PC-9 (cell line): ENCODE results near the gene FOXP1. TPM values are rescaled to one million over a fixed set of nuclear protein-coding genes. Genes with fewer than 3 reads are reported as not detected.

Source experiments
- BruUV-seq: library from RNA; stranded (reverse); fragments of 400-500 nt; replicated peaks from 2 replicates; lab custom pipeline; 2021; lab: Mats Ljungman, UMichigan
- CTCF ChIA-PET: fragments of 300-600 bp; sonication (Branson Sonifier 250); formaldehyde crosslinking; loops from one replicate; lab custom pipeline; 2022; ENCODE audit warnings: antibody characterized with exemption; lab: Charles Lee
- POLR2A ChIA-PET: fragments of 300-600 bp; sonication (Branson Sonifier 250); formaldehyde crosslinking; loops from one replicate; lab custom pipeline; 2022; ENCODE audit warnings: antibody characterized with exemption; ENCODE audit not compliant: unreplicated experiment; lab: Charles Lee
- DNase-seq, 2 experiments: peaks; one replicate each; pipeline versions ENCODE4 v3.0.0 to v3.0.0-alpha.2; 2015 to 2022; ENCODE audit warnings: mixed read lengths in 1 of 2
- H2AFZ ChIP-seq: fragments of 200-600 bp; sonication (generic); 2 replicates; pipeline ENCODE4 v1.8.1; 2017; ENCODE audit warnings: antibody characterized with exemption
- H3F3A ChIP-seq: fragments of 200-600 bp; sonication (generic); 2 replicates; pipeline ENCODE4 v1.8.1; 2017; ENCODE audit warnings: antibody characterized with exemption, mild to moderate bottlenecking, low read depth; ENCODE audit not compliant: insufficient read depth
- H3K27ac ChIP-seq: fragments of 200-600 bp; sonication (generic); 2 replicates; pipeline ENCODE4 v1.6.1; 2016; ENCODE audit warnings: mixed run types
- H3K27me3 ChIP-seq: fragments of 200-600 bp; sonication (generic); 2 replicates; pipeline ENCODE4 v1.6.1; 2016; ENCODE audit warnings: low read depth, mixed run types; ENCODE audit not compliant: insufficient read depth
- H3K36me3 ChIP-seq: fragments of 200-600 bp; sonication (generic); 2 replicates; pipeline ENCODE4 v1.6.1; 2016; ENCODE audit warnings: low read depth, mixed run types
- H3K4me1 ChIP-seq: fragments of 200-600 bp; sonication (generic); replicated peaks from 2 replicates; pipeline ENCODE4 v1.6.1; 2016; ENCODE audit warnings: mixed run types; ENCODE audit not compliant: insufficient read depth
- H3K4me2 ChIP-seq: fragments of 200-600 bp; sonication (generic); 2 replicates; pipeline ENCODE4 v1.6.1; 2017; ENCODE audit warnings: mixed run types
- H3K4me3 ChIP-seq: fragments of 200-600 bp; sonication (generic); 2 replicates; pipeline ENCODE4 v1.6.1; 2016; ENCODE audit warnings: mixed run types
- H3K79me2 ChIP-seq: fragments of 200-600 bp; sonication (generic); 2 replicates; pipeline ENCODE4 v1.6.1; 2017; ENCODE audit warnings: low read depth, mixed run types
- H3K9me2 ChIP-seq: fragments of 200-600 bp; sonication (generic); 2 replicates; pipeline ENCODE4 v1.8.1; 2017; ENCODE audit warnings: mild to moderate bottlenecking; ENCODE audit not compliant: insufficient read depth
- H3K9me3 ChIP-seq: fragments of 200-600 bp; sonication (generic); 2 replicates; pipeline ENCODE4 v1.8.1; 2016; ENCODE audit warnings: low read depth; ENCODE audit not compliant: insufficient read depth
- H4K20me1 ChIP-seq: fragments of 200-600 bp; sonication (generic); 2 replicates; pipeline ENCODE4 v1.8.1; 2017; ENCODE audit not compliant: insufficient read depth
- CTCF ChIP-seq: fragments of 200-600 bp; sonication (generic); conservative IDR thresholded peaks from 2 replicates; pipeline ENCODE4 v1.6.1; 2017; ENCODE audit warnings: mixed run types, antibody characterized with exemption, mild to moderate bottlenecking, moderate library complexity
- EZH2 ChIP-seq: fragments of 200-600 bp; sonication (generic); IDR thresholded peaks from 2 replicates; pipeline ENCODE4 v1.8.0; 2017; ENCODE audit warnings: antibody characterized with exemption, low read depth
- intact Hi-C: fragments of 100-400 bp; cut with micrococcal nuclease; formaldehyde crosslinking; loops from one replicate; pipeline ENCODE4 v1.10.0; 2022; ENCODE audit not compliant: unreplicated experiment
- total RNA-seq: library from RNA; stranded (reverse); gene quantifications from 2 replicates; pipeline ENCODE4 v1.2.3, GENCODE V29; 2021

Gene FOXP1
- total RNA-seq, 1 experiment from 2014 or later, result 33.3 TPM

- Histone ChIP-seq H4K20me1 (no peaks in the 10 kb centered on the region; the same call in 1 of the 2 replicates), H3K4me3 (no peak overlapping the region), H3K36me3 (no peaks in the 10 kb centered on the region), H3K9me2 (no peaks in the 10 kb centered on the region), H2AFZ (no peak overlapping the region), H3F3A (no peaks in the 10 kb centered on the region), H3K4me2 (no peak overlapping the region), H3K4me1 (no peaks in the 10 kb centered on the region), H3K79me2 (no peaks in the 10 kb centered on the region), H3K27ac (no peak overlapping the region), H3K27me3 (no peaks in the 10 kb centered on the region), H3K9me3 (no peaks in the 10 kb centered on the region)
- ChIA-PET CTCF (no interaction called here), POLR2A (no interaction called here)
- intact Hi-C loops, result no loop called here
- DNase-seq, result no peak
- no TSS peak for BruUV-seq
- TF ChIP-seq EZH2, result no peak
Observed at GRCh38 chr3:71409352-71409751, 174.2 kb downstream of the FOXP1 start.

GRCh38 chr3:71408903-71409302, 174.6 kb downstream of the FOXP1 start:
- H3K27ac ChIP-seq, result no peak overlapping the region
- no peaks in the 10 kb centered on the region; the same call in 1 of the 2 replicates for H4K20me1 ChIP-seq
- TF ChIP-seq CTCF (no peak), EZH2 (no peak)
- no peak overlapping the region for H2AFZ ChIP-seq
- no peaks in the 10 kb centered on the region for H3F3A ChIP-seq
- H3K9me2 ChIP-seq, result no peaks in the 10 kb centered on the region
- BruUV-seq, result no TSS peak
- CTCF ChIA-PET, result no interaction called here
- no peak overlapping the region for H3K4me2 ChIP-seq
- no peak overlapping the region for H3K4me3 ChIP-seq
- DNase-seq, result no peak
- no peaks in the 10 kb centered on the region for H3K4me1 ChIP-seq
- intact Hi-C loops, result no loop called here
- POLR2A ChIA-PET, result no interaction called here
- no peaks in the 10 kb centered on the region for H3K36me3 ChIP-seq
- H3K9me3 ChIP-seq, result no peaks in the 10 kb centered on the region
- no peaks in the 10 kb centered on the region for H3K27me3 ChIP-seq
- no peaks in the 10 kb centered on the region for H3K79me2 ChIP-seq

DNA sequence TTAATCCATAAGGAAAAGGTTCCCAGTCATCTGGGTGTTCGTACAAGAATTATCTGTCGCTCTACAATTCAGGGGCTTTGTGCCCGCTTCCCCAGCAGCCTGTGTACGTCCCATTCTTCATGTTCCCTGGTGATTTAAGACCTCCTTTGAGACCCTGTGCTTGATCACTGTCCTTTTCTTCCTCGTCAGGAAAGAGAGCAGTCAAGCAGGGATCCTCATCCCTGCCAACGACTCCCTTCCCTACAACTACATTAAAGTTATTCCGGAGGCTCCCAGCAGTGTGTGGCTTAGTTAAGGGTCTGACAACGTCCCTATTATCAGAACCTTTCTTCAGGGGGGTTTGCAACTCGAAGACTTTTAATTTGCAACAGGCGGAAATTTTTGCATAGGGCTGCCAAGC, 175.7 kb downstream of the FOXP1 start:
- POLR2A ChIA-PET, result no interaction called here

More for the DNA sequence above, 175.7 kb downstream of the FOXP1 start:
- no peak overlapping the region for H3K27ac ChIP-seq
- no peaks in the 10 kb centered on the region for H3K79me2 ChIP-seq
- no peak for DNase-seq
- no peaks in the 10 kb centered on the region; the same call in 1 of the 2 replicates for H4K20me1 ChIP-seq
- CTCF ChIA-PET, result no interaction called here
- no peaks in the 10 kb centered on the region for H3K4me1 ChIP-seq
- H3K4me2 ChIP-seq, result no peak overlapping the region
- no peaks in the 10 kb centered on the region for H3K36me3 ChIP-seq
- intact Hi-C loops, result no loop called here
- no TSS peak for BruUV-seq
- no peaks in the 10 kb centered on the region for H3K9me2 ChIP-seq
- no peaks in the 10 kb centered on the region for H3K27me3 ChIP-seq
- H3K4me3 ChIP-seq, result no peak overlapping the region
- no peaks in the 10 kb centered on the region for H3F3A ChIP-seq
- no peaks in the 10 kb centered on the region for H3K9me3 ChIP-seq
- no peak overlapping the region for H2AFZ ChIP-seq
- no peak for TF ChIP-seq CTCF
- no peak for TF ChIP-seq EZH2
